AG10803 (cell line): ENCODE data around the gene PINLYP.

Source experiments
- DNase-seq: peaks from one replicate; pipeline ENCODE4 v3.0.0; 2010; ENCODE audit warnings: low read depth
- H3K4me3 ChIP-seq: 2 replicates; pipeline ENCODE4 v1.5.1; 2011; ENCODE audit warnings: mild to moderate bottlenecking, low read length, control low read depth
- CTCF ChIP-seq: conservative IDR thresholded peaks from 2 replicates; pipeline ENCODE4 v1.5.1; 2011; ENCODE audit warnings: mild to moderate bottlenecking, low read length, control low read depth, inconsistent platforms

The PINLYP gene

GRCh38 chr19:43551399-43552197 lies 24.0 kb upstream of the PINLYP start:
- no peak for TF ChIP-seq CTCF
- H3K4me3 ChIP-seq, result no peak overlapping the region
- no peak for DNase-seq

GRCh38 chr19:43552198-43552450 lies 23.5 kb upstream of the PINLYP start:
- no peak for TF ChIP-seq CTCF
- DNase-seq, result no peak
- H3K4me3 ChIP-seq, result no peak overlapping the region

GRCh38 chr19:43552616-43553015 lies 23.0 kb upstream of the PINLYP start:
- DNase-seq, result no peak
- H3K4me3 ChIP-seq, result no peak overlapping the region
- no peak for TF ChIP-seq CTCF

- TF ChIP-seq CTCF, result no peak
- no peak overlapping the region for H3K4me3 ChIP-seq
- no peak for DNase-seq
Observed at GRCh38 chr19:43553656-43554055, 21.9 kb upstream of the PINLYP start.

- no peak overlapping the region for H3K4me3 ChIP-seq
- no peak for DNase-seq
Observed at GRCh38 chr19:43554317-43554895, 21.2 kb upstream of the PINLYP start.

GRCh38 chr19:43555185-43555770 lies 20.3 kb upstream of the PINLYP start:
- peak; percentile 68 for DNase-seq
- TF ChIP-seq CTCF, result peak; percentile 90

More at GRCh38 chr19:43554317-43554895, 21.2 kb upstream of the PINLYP start:
- no peak for TF ChIP-seq CTCF

GRCh38 chr19:43560687-43561086 lies 14.9 kb upstream of the PINLYP start:
- no peak for DNase-seq
- H3K4me3 ChIP-seq, result no peak overlapping the region
- TF ChIP-seq CTCF, result 0 out of 2 replicates have a peak, but pooled peaks have one; percentile 14

More at GRCh38 chr19:43555185-43555770, 20.3 kb upstream of the PINLYP start:
- no peak overlapping the region for H3K4me3 ChIP-seq
